Inferior parietal cortex (tissue), 1 donor: ENCODE results near the gene KCNAB1.

ENCODE experiments used
- DNase-seq: peaks from one replicate; pipeline ENCODE4 v3.0.0-alpha.2; 2016; ENCODE audit errors: extremely low spot score

The KCNAB1 gene

DNA sequence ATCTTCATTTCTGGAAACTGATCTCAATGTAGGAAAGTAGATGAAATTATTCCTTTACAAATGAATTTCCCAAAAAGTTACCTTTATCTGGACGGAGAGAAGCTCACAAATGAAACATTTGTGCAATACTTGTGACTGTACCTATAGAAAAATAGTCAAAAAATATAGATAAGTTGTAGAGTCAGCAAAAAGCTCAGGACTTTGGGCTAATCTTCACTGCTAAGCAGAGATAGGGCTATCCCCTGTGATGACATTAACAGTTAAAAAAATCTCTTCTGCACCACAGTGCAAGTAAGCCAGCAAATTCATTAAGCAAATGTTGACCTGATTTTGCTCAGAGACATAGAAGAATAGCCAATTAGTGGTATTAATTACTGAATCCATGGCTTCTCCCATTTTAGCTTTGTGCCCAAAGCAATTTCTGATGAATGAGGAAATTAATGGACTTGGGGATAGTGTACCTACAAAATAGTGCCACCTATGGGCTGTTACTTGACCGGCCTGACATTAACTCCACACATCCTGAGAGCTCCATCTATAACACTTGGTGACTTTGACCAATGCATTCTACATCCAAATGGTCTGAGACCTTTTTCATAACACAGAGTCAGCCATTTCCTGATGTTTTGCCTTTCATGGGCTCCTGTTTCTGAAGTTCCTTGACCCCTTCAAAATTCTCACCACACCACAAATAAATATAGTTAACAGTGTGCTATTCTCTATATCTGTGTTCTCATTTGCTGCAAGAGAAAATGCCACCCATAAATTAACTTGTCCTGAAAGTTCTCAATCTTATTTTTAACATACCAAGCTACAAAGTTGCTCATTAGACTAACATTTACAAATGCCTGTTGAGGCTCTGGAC is 329.6 kb downstream of the KCNAB1 start:
- peak; percentile 50 for DNase-seq

DNA sequence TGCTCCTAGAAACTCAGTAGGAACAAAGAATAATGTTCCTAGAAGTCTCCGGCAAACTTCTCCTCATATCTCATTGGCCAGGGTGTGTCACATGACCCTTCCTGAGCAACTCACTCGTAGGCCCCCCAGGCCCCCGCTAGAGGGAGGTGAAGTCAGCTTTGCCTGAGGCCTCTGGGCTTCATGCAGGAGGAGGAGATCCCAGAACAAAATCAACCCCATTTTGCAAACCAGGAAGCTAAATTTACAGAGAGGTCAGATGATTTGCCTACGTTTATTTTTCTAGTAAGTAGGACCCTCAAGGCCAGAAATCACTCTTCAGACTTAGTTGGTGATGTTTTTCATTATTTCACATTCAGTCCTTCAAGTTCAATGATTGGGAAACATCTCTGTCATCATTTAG is 335.5 kb downstream of the KCNAB1 start:
- no peak for DNase-seq

GRCh38 chr3:156456771-156457224 is 336.4 kb downstream of the KCNAB1 start:
- DNase-seq = no peak

DNA sequence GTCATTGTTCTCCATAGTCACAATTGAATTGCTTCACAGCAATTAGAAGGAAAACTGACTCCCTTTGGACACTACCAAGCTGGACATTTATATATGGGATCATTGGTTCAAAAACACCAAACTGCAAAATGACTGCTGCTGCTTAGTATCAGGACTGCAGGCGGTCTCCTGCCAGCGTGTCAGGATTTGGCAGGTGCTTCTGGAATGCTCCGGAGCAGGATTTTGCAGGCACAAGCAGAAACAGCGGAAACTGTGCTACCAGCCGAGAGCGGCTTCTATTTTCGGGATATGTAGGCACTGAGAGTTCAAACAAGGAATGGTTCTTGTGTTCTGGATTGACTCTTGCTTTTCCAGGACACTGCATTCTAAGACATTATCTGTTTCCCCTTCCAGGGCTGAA is 339.1 kb downstream of the KCNAB1 start:
- peak; percentile 42 for DNase-seq

GRCh38 chr3:156460206-156460611 is 339.8 kb downstream of the KCNAB1 start:
- DNase-seq = no peak

GRCh38 chr3:156461889-156462288 is 341.5 kb downstream of the KCNAB1 start:
- no peak for DNase-seq

DNA sequence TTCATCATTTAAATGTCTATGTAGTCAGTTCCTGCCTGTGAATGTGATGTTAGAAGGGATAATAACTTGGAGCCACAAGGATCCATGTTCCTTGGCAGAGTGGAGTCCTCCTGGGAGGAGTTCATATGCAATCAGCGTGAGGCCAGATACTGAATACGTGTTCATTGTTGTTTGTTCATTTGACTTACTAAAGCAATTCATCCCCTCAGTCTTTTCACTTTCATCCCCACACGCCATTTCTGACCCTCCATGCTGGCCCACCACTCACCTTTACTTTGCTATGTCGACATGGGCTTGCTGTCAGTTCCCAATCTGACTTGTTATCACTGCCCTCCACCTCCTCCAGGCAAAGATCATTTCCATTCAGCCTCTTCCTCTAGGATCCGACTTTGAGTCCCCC is 342.7 kb downstream of the KCNAB1 start:
- no peak for DNase-seq

GRCh38 chr3:156465194-156465593 is 344.8 kb downstream of the KCNAB1 start:
- no peak for DNase-seq

GRCh38 chr3:156469456-156469855 is 349.1 kb downstream of the KCNAB1 start:
- DNase-seq = no peak

GRCh38 chr3:156471431-156471830 is 351.1 kb downstream of the KCNAB1 start:
- no peak for DNase-seq

- DNase-seq = no peak
Measured at GRCh38 chr3:156472150-156472549, 351.8 kb downstream of the KCNAB1 start.

GRCh38 chr3:156472684-156473083 is 352.3 kb downstream of the KCNAB1 start:
- no peak for DNase-seq

DNA sequence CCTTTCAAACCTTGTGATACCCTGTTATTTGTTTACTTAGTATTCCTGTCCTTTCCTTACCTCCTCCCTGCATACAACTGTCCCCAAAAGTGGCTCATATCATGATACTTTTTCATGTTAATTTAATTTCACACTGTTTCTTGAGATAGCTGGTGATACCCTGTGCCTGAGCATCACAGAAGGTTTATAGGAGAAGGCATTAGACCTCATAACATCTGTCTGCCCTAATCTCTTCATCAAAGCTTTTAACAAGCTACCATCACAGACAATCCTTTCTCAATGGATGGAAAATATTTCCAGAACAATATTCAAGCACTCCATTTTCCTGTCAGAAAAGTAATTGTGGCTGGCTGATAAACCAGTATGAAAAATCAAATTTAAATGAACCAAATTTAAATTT is 353.0 kb downstream of the KCNAB1 start:
- DNase-seq = no peak

DNA sequence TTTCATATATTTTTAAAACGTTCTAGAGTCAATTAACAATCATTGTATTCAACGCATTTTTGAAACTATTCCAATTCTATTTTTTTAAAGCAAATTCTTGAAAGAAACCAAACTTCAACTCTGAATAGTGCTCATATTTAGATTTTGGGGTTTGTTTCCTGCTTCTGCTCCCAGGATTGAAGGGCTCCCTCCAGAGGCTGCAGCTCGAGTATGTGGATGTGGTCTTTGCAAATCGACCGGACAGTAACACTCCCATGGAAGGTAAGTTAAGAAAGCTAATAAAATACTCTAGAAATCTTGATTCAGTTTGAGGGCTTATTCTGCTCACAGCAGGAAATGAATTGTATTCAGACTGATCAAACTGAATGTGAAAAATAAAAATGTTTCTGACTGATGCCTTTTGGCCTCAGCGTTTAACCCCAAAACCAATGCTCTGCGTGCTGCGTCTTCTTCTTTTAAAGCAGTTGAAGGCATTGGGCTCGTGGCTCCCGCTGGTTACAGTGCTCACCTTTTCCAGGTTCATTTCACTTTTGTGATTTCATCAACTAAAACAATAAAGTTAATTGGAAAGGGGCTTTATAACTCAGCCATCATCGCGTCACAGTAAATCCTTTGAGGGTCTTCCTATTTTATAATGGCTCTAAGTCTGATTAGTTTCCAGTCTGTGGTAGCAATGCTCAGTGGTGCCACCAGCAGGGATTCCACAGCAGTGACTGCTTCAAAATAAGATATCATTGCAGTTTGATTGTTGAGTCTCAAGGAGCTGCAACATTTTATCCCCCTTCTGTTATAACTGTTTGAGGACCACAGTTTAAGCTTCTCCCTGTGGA is 354.4 kb downstream of the KCNAB1 start:
- DNase-seq = no peak

DNA sequence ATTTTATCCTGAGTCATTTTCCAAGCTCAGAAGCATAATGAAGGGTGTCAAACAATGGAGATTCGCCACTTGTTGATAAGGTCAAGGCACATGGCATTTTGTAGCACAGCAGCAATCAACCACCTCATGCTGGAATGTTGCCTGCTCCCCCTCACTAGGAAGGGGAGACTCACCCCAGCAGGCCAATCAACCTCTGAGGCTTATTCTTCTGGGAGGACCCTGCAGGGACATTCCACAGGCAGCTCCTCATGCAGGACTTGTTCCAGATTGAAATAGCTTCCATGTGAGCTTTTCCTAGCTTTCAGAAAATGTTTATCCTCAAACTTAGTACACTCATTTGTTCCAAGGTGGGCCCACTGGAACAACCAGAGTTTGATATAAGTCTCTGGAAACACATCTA is 356.9 kb downstream of the KCNAB1 start:
- DNase-seq = no peak

DNA sequence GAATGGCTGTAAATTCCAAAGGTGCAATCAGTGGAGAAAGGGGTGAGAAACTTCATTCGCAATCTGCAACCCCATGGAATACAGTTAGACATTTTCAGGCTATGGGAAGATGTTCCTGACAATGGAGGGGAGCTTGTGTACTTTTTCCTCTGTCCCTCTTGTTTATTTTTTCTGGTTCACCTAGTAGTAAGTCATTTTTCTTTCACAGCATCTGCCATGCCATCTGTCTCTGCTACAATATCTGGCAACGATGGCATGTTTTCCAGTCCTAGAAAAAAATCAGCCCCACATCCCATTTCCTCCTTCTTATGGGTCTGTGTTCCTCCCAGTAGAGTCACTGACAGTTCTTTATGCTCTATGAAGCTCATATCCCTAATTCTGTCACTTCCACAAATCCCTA is 358.5 kb downstream of the KCNAB1 start:
- no peak for DNase-seq

- DNase-seq = no peak
Measured at GRCh38 chr3:156479604-156480003, 359.2 kb downstream of the KCNAB1 start.

DNA sequence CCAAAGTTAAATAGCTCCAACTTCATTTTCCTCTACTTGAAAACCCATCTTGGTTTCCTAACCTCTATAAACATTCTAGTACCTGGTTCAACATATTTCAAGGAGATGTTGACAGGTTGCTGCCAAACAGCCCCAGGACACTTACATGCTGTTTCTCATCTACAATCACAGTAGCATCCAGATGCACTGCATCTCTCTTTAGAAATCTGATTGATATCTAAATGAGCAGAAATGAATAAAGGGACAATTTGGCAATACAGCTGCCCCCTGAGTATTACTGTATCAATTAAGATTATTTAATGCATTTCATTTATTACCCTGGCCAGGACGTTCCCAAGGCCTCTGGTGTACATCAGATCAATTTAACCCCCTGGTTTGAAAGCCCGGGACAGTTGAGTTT is 360.6 kb downstream of the KCNAB1 start:
- no peak for DNase-seq

- DNase-seq = no peak
Measured at GRCh38 chr3:156483002-156483401, 362.6 kb downstream of the KCNAB1 start.

DNA sequence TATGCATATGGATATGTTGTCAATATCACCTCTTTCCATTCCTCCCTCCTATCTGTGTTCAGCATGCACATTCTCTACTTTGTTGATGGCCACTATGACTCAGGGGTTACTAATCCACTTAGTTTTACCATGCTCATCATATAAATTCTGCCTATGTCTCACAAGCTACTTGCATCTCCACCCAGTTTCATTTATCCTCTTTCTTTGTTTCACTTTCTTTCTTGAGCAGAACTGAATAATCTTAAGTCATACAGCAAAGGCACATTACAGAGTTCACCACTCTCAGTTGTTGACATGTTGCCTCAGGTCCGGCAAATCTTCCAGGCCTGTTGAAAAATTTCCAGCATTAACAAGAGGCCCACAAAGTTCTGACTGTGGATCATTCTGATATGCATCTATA is 363.0 kb downstream of the KCNAB1 start:
- DNase-seq = no peak

- peak; percentile 38 for DNase-seq
Measured at GRCh38 chr3:156483961-156484787, 363.8 kb downstream of the KCNAB1 start.

GRCh38 chr3:156488767-156489166 is 368.4 kb downstream of the KCNAB1 start:
- DNase-seq = no peak
